ENCODE measurements around the gene AJAP1.

DNA sequence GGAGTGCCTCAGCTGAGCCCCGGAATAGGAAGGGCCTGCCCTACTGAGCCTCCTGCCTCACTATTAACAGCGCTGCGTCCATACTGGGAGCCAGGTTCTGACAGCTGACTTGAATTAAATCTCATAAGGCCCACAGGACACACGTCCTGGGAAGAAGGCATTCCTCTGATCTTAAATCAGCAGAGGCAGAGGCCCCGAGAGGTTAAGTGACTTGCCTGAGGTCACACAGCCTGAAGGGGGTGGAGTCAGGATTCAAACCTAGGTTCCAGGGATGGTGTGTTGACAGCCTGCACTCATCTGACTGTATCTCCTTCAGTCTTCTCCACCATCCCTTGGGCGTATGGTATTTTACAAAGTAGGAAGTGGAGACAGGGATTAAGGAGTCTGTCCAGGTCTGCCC, 79.8 kb downstream of the AJAP1 start:
- TF ChIP-seq, protein P1, sequence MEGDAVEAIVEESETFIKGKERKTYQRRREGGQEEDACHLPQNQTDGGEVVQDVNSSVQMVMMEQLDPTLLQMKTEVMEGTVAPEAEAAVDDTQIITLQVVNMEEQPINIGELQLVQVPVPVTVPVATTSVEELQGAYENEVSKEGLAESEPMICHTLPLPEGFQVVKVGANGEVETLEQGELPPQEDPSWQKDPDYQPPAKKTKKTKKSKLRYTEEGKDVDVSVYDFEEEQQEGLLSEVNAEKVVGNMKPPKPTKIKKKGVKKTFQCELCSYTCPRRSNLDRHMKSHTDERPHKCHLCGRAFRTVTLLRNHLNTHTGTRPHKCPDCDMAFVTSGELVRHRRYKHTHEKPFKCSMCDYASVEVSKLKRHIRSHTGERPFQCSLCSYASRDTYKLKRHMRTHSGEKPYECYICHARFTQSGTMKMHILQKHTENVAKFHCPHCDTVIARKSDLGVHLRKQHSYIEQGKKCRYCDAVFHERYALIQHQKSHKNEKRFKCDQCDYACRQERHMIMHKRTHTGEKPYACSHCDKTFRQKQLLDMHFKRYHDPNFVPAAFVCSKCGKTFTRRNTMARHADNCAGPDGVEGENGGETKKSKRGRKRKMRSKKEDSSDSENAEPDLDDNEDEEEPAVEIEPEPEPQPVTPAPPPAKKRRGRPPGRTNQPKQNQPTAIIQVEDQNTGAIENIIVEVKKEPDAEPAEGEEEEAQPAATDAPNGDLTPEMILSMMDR (IDR thresholded peaks at IDR 0.05): no peak
- TF ChIP-seq POLR2A (IDR thresholded peaks at IDR 0.05): no peak

All from esophagus squamous epithelium (tissue), 4 donors.